ENCODE results near the gene ACADSB.

Gene ACADSB

DNA sequence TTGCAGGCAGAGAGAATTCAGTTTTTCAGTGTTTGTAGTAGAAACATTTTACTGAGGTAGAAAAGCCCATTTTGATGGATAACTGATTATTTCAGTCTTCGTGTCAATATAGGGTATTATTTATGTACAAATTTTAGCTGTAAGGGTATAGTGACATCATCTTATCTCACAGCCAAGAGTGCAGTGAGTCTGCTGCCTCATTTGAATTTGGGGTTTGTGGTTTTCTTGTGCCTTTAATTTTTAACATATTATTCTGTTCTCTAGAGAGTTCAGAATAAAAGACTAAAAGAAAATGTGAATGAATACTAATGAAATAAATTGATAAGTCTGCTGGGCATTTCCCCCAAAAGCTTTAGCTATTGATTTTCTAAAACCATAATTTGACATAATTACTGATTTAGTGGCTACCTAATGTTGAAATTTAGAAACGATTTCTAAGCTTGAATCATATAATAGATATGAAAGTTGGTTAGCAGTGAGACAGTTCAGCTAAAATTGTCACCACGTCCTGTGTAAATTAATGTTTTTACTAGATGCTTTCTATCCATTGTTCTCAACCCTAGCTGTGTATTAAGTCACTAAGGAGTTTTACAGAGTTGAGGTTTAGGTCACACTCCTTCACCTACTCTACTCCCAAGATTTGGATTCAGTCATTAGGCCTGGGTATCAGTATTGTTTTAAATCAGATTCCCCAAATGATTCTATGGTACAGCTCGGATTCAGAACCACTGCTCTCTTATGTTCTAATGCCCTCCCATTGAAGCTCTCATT lies 37.3 kb downstream of the ACADSB start:
- H3K36me3 ChIP-seq = peaks cover 34 to 76% (median 40%) of the 10 kb centered on the region in 3 donors
- no peaks in the 10 kb centered on the region for H3K4me1 ChIP-seq
- no peak overlapping the region for H3K4me3 ChIP-seq
- no peaks in the 10 kb centered on the region for H3K27me3 ChIP-seq
- H3K9me3 ChIP-seq = no peaks in the 10 kb centered on the region
- no peak for DNase-seq
- no peak for TF ChIP-seq CTCF (IDR thresholded peaks at IDR 0.05)
- intact Hi-C loops (cut with DNase I; ENCODE audit: low total_unique reads) = loop anchor here (5.0 kb wide), 1 partner anchor 511 kb away; no protein-coding TSS in a partner anchor
- no peak overlapping the region for H3K27ac ChIP-seq

DNA sequence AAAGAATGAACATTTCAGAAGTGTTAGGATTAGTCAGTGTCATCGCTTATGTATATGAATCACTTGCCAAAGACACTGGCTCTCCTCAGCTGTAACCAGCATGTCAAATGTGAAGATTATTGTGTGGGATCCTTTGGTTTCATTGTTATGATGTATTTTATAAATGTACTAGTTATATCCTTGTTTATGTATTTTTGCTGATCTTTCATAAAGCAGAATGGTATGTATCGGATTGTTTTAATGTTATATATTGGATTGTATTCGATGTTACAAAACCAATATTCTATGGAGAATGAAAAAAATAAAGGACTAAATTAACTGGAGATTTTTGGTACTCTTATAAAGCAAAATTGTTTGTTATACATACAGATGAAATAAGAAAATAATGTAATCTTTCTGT lies 49.2 kb downstream of the ACADSB start:
- no peak for TF ChIP-seq CTCF (IDR thresholded peaks at IDR 0.05)
- Histone ChIP-seq H3K27me3 (no peaks in the 10 kb centered on the region), H3K4me3 (no peak overlapping the region), H3K4me1 (no peaks in the 10 kb centered on the region), H3K27ac (no peak overlapping the region), H3K9me3 (no peaks in the 10 kb centered on the region), H3K36me3 (peaks cover 12 to 28% (median 22%) of the 10 kb centered on the region in 3 donors)
- intact Hi-C loops (cut with DNase I; ENCODE audit: low total_unique reads) = no loop called here
- no peak for DNase-seq

DNA sequence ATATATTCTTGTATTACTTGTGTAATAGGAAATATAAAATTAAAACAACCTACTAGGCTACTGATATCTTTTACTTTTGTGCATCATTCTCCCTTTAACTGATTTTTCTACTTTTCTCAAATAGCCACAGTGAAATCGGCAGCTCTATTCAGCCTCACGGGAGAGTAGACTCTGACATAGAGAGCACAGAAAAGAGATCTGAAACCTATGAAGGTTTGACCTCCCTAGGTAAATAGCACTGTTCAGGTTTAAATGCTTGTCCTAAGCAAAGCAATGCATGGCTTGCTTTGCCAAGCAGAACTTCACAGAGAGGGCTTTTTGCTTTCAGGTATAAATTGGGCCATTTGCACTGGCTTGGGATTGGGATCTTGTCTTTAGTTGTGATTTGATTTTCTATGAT lies 53.1 kb downstream of the ACADSB start:
- Histone ChIP-seq H3K4me3 (no peak overlapping the region), H3K27me3 (no peaks in the 10 kb centered on the region), H3K36me3 (no peaks in the 10 kb centered on the region), H3K27ac (no peak overlapping the region), H3K9me3 (no peaks in the 10 kb centered on the region), H3K4me1 (no peaks in the 10 kb centered on the region)
- intact Hi-C loops (cut with DNase I; ENCODE audit: low total_unique reads) = no loop called here
- no peak for DNase-seq
- no peak for TF ChIP-seq CTCF (IDR thresholded peaks at IDR 0.05)

- no peaks in the 10 kb centered on the region for H3K4me1 ChIP-seq
- intact Hi-C loops (cut with DNase I; ENCODE audit: low total_unique reads) = no loop called here
- TF ChIP-seq CTCF (IDR thresholded peaks at IDR 0.05) = no peak
- H3K9me3 ChIP-seq = no peaks in the 10 kb centered on the region
- no peak overlapping the region for H3K4me3 ChIP-seq
- no peak overlapping the region for H3K27ac ChIP-seq
- peaks cover 0 to 3% of the 10 kb centered on the region in 2 donors for H3K27me3 ChIP-seq
- no peaks in the 10 kb centered on the region for H3K36me3 ChIP-seq
- DNase-seq = no peak
Observed at GRCh38 chr10:123062726-123063125, 53.9 kb downstream of the ACADSB start.

DNA sequence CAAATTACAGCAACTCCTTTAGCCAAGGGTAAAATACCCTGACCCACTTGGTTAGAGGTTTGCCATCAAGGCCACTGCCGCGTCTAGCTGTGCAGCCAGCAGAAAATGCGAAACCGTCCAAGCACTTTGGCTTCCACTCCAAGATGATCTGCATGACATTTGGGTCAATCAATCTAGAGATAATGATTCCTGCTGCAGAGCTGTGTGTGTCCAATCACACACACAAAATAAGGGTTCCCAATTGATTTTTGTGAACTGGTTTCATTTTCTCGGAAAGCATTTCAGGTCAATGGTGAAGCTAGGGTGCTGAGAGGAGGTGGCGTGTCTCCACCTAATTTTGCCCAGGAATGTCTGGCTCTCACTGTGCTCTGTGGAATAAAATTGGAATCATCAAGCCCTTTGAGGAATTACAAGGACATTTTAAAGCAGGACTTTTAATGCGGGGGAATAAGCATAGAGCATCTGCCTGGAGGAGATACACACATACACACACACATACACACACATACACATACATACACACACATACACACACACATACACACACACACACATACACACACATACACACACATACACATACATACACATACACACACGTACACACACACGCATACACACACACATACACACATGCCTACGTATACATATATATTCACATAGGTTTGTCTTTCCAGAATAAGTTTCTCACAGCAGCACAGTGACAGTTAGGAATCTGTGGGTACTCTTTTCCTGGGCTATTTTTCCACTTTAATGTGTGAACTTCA lies 59.5 kb downstream of the ACADSB start:
- intact Hi-C loops (cut with DNase I; ENCODE audit: low total_unique reads) = no loop called here
- no peak overlapping the region for H3K4me3 ChIP-seq
- H3K27ac ChIP-seq = no peak overlapping the region
- H3K9me3 ChIP-seq = no peaks in the 10 kb centered on the region
- no peak for TF ChIP-seq CTCF (IDR thresholded peaks at IDR 0.05)
- DNase-seq = no peak
- no peaks in the 10 kb centered on the region for H3K4me1 ChIP-seq
- H3K36me3 ChIP-seq = no peaks in the 10 kb centered on the region
- H3K27me3 ChIP-seq = peaks cover 0 to 6% of the 10 kb centered on the region in 2 donors

All from tibial artery (tissue), 4 donors.